DMS 273 treated with DMSO at 0.1 percent for 48 hours (cell line): ENCODE measurements around the gene UNC50.
A peak's percentile ranks its signal among the peaks of the same experiment; 100 is the strongest.
"Not testable (repeated sequence)": the region's sequence is repeated elsewhere in the genome, so short reads cannot be mapped to it uniquely, and the experiment has no call there.

Experiments
- DNase-seq: peaks from one replicate; lab custom pipeline; 2025; lab: John Stamatoyannopoulos, UW

Gene UNC50

GRCh38 chr2:98576666-98577312 is 31.6 kb upstream of the UNC50 start:
- DNase-seq: no peak

DNA sequence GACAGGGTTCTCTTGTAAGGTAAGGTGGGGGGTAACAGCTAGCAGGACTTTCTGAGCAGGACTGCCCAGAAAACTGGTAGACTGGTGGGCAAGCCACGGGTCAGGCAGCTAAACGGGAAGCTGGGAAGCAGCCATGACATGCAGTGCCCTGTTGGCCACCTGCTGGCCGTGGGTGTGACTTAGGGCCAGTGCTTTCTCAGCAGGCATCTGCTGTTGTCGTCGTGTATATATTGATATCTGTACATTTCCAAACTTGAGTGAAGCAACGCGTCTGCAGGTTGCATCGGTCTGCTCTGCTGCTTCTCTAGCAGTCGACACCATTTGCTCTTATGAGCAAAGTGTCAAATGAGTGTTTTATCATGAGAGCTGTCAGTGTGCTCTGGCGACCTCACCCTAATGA is 31.1 kb upstream of the UNC50 start:
- DNase-seq: no peak

DNA sequence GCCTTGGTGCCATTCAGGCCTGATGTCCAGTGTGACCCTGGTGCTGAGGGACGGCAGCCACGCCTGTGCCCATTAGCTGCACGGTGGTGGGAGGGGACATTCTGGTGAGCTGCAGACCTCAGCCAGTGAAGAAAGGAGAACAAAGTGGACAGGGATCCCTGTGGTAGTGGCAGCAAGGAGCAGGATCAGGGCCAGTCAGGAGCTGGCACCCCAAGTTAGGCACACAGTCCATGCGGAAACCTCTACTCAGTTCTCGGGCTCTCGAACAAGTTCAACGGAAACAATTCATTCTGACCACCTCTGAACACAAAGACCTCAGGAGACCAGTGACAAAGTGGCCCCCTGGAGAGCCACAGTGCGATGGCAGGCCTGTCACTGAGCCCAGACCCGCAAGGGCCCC is 30.2 kb upstream of the UNC50 start:
- DNase-seq: no peak

GRCh38 chr2:98579926-98580325 is 28.5 kb upstream of the UNC50 start:
- no peak for DNase-seq

DNA sequence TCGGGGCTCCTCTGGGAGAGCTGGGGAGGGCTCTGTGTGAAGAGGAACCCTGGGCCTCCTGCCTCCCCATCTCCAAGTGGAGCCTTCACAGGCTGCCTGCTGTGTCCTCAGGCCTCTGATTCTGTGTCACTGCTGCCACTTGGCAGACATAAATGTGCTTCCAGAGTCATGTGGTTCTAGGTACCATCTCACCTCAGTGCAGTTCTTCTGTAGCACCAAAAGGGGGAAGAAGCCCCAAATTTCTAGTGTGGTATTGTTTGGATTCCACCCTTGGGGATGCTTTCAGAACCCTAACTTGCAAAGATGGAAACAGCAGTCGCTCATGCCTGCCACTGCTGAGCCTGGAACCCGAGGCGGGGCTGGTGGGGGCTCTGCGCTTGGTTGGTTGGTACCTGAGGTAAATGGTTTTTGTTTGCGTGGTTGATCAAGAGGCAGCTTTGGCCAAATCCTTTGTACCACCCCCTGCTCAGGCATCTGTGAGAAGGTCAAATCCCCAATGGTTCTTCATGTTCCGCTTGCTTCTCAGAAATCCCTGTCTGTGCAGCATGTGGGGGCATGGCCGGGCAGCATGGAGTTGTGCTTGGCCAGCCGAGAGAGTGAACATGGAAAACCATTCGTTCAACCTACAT is 27.6 kb upstream of the UNC50 start:
- no peak for DNase-seq

DNA sequence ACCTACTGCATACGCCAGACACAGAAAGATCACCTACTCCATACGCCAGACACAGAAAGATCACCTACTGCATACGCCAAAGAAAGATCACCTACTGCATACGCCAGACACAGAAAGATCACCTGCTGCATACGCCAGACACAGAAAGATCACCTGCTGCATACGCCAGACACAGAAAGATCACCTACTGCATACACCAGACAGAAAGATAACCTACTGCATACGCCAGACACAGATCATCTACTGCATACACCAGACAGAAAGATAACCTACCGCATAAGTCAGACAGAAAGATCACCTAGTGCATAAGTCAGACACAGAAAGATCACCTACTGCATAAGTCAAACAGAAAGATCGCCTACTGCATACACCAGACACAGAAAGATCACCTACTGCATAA is 25.9 kb upstream of the UNC50 start:
- DNase-seq: no peak

DNA sequence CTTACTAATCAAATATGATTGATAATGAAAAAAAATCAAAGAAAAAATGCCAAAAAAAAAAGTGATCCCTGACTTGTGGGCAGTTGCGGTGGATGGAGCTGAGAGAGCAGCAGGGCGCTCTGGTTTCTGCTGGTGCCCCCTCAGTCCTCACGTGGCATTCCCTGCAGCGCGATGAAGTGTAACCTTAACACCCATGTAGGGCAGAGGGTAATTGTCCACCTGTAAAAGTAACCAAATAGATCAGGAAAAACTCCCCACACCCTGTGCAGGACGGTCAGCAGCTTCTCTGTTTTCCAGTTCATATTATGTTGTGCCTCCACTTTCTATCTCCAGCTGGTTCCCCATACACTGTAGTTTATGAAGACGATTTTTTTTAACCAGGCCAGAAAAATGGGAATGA is 25.1 kb upstream of the UNC50 start:
- DNase-seq: no peak

GRCh38 chr2:98583816-98584618 is 24.4 kb upstream of the UNC50 start:
- DNase-seq: no peak

DNA sequence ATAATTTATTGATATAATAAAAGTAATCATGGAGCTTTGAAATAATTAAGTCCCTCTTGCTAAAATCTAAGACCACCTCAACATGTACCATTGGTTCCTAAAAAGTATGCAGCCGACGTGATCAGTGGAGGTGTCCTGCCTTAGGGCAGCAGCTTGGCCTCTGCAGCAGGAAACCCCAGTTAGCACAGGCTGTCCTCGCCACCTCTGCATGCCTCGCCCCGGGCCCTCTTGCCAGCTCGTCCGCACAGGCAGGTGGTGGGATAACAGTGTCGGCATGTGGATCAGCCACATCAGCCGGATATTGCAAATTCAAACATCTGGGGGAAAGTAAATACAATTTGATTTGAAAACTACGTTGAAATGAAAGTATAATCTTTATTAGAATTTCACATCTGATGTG is 23.0 kb upstream of the UNC50 start:
- DNase-seq: no peak

GRCh38 chr2:98586551-98587140 is 21.7 kb upstream of the UNC50 start:
- DNase-seq: no peak

DNA sequence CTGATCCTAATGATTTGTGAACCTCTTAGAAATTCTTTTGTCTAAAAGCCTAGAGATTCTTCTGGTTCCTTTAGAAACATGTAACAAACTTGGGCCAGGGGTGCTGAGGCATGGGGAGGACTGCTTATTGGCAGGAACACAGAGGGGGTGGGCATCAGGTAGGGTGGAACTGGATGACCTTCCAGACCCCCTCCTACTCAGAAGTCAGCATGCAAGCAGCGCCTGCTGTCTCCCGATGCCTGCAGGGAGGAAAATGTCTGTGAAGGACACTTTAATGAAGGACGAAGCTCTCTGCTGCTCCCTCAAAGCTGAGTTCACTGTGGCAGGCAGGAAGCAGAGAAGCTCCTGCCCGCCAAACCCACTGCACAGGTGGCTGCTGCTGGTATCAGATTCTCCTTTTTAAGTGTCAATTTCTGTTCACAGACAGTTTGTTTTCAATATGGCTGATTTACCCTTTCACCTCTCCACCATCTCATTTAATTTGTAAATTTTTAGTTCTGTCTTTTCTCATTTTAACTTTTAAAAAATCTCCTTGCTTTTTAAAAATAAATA is 19.4 kb upstream of the UNC50 start:
- no peak for DNase-seq

- DNase-seq: no peak
Measured at GRCh38 chr2:98589489-98589888, 18.9 kb upstream of the UNC50 start.

DNA sequence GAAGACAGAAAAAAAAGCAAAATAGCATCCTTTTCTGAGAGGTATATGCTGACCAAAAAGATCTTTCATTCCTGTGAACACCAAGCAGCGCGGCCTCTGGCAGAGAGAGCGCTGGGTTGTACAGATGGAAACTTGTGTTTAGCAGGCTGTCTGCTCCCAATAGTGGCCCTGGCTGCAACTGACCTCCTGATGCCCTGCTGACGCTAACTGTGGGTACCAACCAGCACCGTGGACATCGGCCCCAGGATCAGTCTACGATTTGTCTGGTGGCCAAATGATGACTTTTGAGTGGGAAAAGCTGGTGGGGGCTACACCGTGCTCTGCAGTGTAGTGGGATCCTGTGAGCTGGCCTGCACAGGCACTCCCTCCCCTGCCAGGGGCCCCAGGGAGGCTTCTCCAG is 15.8 kb upstream of the UNC50 start:
- no peak for DNase-seq

DNA sequence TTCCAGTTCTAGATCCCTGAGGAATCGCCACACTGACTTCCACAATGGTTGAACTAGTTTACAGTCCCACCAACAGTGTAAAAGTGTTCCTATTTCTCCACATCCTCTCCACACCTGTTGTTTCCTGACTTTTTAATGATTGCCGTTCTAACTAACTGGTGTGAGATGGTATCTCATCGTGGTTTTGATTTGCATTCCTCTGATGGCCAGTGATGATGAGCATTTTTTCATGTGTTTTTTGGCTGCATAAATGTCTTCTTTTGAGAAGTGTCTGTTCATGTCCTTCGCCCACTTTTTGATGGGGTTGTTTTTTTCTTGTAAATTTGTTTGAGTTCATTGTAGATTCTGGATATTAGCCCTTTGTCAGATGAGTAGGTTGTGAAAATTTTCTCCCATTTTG is 13.7 kb upstream of the UNC50 start:
- not testable (repeated sequence) for DNase-seq

GRCh38 chr2:98598781-98599428 is 9.5 kb upstream of the UNC50 start:
- no peak for DNase-seq

DNA sequence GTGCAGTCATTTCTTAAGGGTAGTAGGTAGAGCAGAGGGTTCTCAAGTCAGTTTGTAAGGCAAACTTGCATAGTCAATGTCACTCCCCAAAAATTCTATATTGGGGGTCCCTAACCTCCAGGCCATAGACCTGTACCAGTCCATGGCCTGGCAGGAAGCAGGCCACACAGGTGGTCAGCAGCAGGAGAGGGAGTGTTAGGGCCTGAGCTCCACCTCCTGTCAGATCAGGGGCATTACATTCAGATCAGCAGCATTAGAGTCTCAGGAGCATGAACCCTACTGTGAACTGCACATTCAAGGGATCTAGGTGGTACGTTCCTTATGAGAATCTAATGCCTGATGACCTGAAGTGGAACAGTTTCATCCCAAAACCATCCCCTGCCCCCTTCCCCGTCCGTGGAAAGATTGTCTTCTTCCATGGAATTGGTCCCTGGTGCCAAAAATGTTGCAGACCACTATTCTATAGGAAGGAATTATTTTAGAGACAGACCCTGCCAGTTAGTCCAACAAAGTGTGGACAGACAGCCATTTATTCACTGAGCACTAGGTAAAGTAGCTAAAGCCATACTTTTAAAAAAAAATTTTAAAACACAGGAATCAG is 6.8 kb upstream of the UNC50 start:
- peak; percentile 4 for DNase-seq

DNA sequence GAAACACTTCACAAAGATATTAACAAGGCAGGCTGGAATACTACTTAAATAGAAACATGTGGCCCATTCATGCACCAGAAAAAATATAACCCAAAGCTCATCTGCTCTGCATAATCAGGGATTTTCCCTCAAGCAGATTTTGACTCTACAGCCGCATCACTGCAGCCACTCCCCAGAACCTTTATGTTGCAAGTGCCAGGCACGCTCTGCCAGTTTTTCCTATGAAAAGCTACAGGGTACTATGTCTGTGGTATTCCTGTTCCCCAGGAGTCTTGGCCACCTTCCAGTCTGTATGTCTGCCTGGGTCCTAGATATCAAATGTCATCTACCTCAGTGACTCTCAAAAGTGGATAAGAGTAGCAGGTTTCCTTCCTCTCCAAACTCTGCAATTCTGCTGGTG is 3.8 kb upstream of the UNC50 start:
- DNase-seq: no peak

GRCh38 chr2:98605076-98605475 is 3.3 kb upstream of the UNC50 start:
- no peak for DNase-seq

GRCh38 chr2:98606431-98606830 is 2.0 kb upstream of the UNC50 start:
- DNase-seq: no peak

DNA sequence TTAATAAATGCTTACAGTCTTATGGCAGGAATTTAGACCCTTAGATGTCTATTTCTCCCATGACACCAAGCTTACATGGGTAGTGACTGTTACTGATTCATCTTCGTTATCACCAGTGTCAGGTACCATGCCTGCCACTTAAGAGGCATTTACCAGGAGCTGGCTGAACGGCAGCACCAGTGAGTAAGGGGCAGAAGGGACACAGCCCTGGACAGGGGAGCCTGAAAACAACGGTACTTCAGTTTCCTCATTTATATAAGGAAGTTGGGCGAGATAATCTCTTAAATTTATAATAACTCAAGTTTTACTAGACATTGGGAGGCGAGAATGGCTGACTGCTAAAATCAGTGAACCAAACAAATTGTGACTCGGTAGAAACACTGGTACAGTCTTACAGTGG is 1.3 kb upstream of the UNC50 start:
- no peak for DNase-seq

GRCh38 chr2:98607741-98608115 is 661 bp upstream of the UNC50 start:
- DNase-seq: no peak
